ENCODE results near the gene RNF144A. TPM values are rescaled to one million over a fixed set of nuclear protein-coding genes. Genes with fewer than 3 reads are reported as not detected.

Gene RNF144A
- total and polyA plus RNA-seq, 2 of the 13 experiments (the other 11 are each of a cell fraction or from before 2014, with no cell fraction given), result 13.9 to 16.5 TPM

DNA sequence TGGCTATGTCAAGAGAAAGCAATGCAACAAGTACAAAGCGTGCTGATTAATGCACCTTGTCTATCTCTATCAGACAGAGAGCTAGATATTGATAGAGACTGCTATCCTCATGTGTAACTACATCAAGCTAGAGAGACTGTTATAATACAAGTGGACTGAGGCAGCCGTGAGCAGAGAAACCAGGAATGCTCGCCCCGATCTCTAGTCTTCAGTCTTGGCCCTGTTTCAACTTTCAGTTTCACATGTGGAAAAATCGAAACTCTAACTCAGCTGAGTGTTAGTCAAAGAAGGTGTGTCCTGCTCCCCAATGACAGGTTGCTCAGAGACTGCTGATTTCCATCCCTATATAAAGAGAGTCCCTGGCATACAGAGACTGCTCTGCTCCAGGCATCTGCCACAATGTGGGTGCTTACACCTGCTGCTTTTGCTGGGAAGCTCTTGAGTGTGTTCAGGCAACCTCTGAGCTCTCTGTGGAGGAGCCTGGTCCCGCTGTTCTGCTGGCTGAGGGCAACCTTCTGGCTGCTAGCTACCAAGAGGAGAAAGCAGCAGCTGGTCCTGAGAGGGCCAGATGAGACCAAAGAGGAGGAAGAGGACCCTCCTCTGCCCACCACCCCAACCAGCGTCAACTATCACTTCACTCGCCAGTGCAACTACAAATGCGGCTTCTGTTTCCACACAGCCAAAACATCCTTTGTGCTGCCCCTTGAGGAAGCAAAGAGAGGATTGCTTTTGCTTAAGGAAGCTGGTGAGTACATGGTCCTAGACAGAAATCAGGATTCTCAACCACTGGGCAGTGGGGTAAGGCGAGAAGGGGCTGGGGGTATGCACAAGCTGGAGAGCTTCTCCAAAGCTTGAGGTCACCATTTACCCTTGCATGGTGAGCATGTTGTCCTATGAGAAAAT, 39.6 kb upstream of the RNF144A start, which contains the start of gene RSAD2:
RSAD2 (plus strand) TSS at position 376 of the 903 bp plus-strand sequence; CDS start at position 400, 24 bp downstream.
- ATAC-seq (peak; percentile 92), FAIRE-seq (peak; percentile 23), DNase-seq (ENCODE audit: low spot score) (peak; percentile 31)
- 6% methylated on average over 10 of the region's 10 CpGs for WGBS (ENCODE audit: low lambda C conversion rate)
- no peaks in the 10 kb centered on the region for H4K20me1 ChIP-seq (ENCODE audit: insufficient read depth, low read length)
- H3K9ac ChIP-seq (ENCODE audit: insufficient read depth, low read depth, low read length), result no peak within 1 kb of the TSS
- POLR2A ChIA-PET, result no interaction called here
- peak within 1 kb of the TSS; percentile 58 for H3K4me2 ChIP-seq (ENCODE audit: low read depth, low read length)
- CTCF ChIA-PET (ENCODE audit: low intra/inter-chr PET ratio, low total read pairs), result no interaction called here
- no TSS peak for BruUV-seq (replicated peaks)
- H3K4me3 ChIP-seq (replicated peaks in 1 of 3; ENCODE audit: insufficient read depth in 1 of 3, low read depth in 2 of 3, low read length in 3 of 3), result peak within 1 kb of the TSS; percentile 6 to 33 (median 25); a peak in 5 of 6 replicates
- H3K36me3 ChIP-seq (replicated peaks in 1 of 2; ENCODE audit: control insufficient read depth in 1 of 2, insufficient read depth in 2 of 2, low read length in 2 of 2), result no peaks in the 10 kb centered on the region; a peak in 1 of 5 replicates
- H3K9me3 ChIP-seq (ENCODE audit: low read length), result no peaks in the 10 kb centered on the region
- no peak within 1 kb of the TSS for H3K27ac ChIP-seq (ENCODE audit: extremely low read length, insufficient read depth, low read length)
- no peaks in the 10 kb centered on the region for H3K79me2 ChIP-seq (ENCODE audit: insufficient read depth, low read length)
- H3K27me3 ChIP-seq (ENCODE audit: control insufficient read depth in 1 of 2, insufficient read depth in 2 of 2, low read length in 2 of 2), result peaks cover 0 to 29% of the 10 kb centered on the region in 2 experiments; a peak in 2 of 5 replicates
- peaks cover 10% of the 10 kb centered on the region; the same call in 1 of the 2 replicates for H3K4me1 ChIP-seq (ENCODE audit: insufficient read depth, low read length)
- in situ Hi-C loops (cut with HindIII; ENCODE audit: extremely low pct_ligation_motif_present, low pct_unique_long_range_greater_than_20kb) (no loop called here), intact Hi-C loops (cut with micrococcal nuclease; ENCODE audit: unreplicated experiment) (no loop called here)
- peak within 1 kb of the TSS; percentile 4 for H2AFZ ChIP-seq (ENCODE audit: low read length)
- TF ChIP-seq RORA (CRISPR knock-in tag; IDR thresholded peaks at IDR 0.05) (no peak), HNRNPH1 (optimal IDR thresholded peaks at IDR 0.05; ENCODE audit: low read depth, low read length) (no peak), ONECUT2 (CRISPR knock-in tag; IDR thresholded peaks at IDR 0.05) (peak; percentile 46; the same call in 1 of the 2 replicates), IRF2 (CRISPR knock-in tag; IDR thresholded peaks at IDR 0.05) (peak; percentile 91), SAP130 (CRISPR knock-in tag; IDR thresholded peaks at IDR 0.05; ENCODE audit: low read depth) (peak; percentile 67), FOSL2 (CRISPR knock-in tag; IDR thresholded peaks at IDR 0.05) (0 out of 2 replicates have a peak, but pooled peaks have one; percentile 17), ZNF367 (CRISPR knock-in tag; IDR thresholded peaks at IDR 0.05; ENCODE audit: borderline replicate concordance) (no peak), ZNF331 (CRISPR knock-in tag; IDR thresholded peaks at IDR 0.05) (peak; percentile 11; the same call in 1 of the 2 replicates), FLYWCH1 (CRISPR knock-in tag; IDR thresholded peaks at IDR 0.05) (0 out of 2 replicates have a peak, but pooled peaks have one; percentile 59), FOXJ3 (CRISPR knock-in tag; IDR thresholded peaks at IDR 0.05; ENCODE audit: borderline replicate concordance) (no peak)
- TF ChIP-seq, protein P1, sequence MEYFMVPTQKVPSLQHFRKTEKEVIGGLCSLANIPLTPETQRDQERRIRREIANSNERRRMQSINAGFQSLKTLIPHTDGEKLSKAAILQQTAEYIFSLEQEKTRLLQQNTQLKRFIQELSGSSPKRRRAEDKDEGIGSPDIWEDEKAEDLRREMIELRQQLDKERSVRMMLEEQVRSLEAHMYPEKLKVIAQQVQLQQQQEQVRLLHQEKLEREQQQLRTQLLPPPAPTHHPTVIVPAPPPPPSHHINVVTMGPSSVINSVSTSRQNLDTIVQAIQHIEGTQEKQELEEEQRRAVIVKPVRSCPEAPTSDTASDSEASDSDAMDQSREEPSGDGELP (IDR thresholded peaks at IDR 0.05; ENCODE audit: borderline replicate concordance, low read depth), result peak; percentile 85
- TF ChIP-seq, protein P2, sequence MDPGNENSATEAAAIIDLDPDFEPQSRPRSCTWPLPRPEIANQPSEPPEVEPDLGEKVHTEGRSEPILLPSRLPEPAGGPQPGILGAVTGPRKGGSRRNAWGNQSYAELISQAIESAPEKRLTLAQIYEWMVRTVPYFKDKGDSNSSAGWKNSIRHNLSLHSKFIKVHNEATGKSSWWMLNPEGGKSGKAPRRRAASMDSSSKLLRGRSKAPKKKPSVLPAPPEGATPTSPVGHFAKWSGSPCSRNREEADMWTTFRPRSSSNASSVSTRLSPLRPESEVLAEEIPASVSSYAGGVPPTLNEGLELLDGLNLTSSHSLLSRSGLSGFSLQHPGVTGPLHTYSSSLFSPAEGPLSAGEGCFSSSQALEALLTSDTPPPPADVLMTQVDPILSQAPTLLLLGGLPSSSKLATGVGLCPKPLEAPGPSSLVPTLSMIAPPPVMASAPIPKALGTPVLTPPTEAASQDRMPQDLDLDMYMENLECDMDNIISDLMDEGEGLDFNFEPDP (CRISPR knock-in tag; conservative IDR thresholded peaks at IDR 0.05), result 0 out of 2 replicates have a peak, but pooled peaks have one; percentile 43

Data from HepG2 (cell line).